Activated effector memory CD4-positive, alpha-beta T cell treated with anti-CD3 and anti-CD28 coated beads, Interleukin-2, amount 50 U/mL, for 16 hours (primary cell): Measurements from ENCODE around the gene PDCL3.

Source experiments
- DNase-seq: peaks from one replicate; pipeline ENCODE4 v3.0.0-alpha.2; 2020

Gene PDCL3

DNA sequence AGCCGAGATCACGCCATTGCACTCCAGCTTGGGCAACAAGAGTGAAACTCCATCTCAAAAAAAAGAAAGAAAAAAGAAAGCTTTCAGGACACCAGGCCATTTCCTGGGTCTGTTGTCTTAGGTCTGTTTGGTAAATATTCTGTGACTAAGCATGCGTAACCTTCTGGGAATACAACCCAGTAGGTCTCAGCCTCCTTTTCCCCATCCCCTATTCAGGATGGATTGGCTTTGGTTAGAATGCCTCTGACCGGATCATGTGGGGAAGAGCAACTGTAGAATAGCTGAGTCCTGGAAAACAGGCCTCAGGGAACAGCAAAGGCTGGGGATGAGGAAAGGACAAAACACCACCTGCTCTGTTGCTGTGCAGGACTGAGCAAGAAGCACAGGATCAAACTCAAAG is 1.6 kb upstream of the PDCL3 start:
- DNase-seq, result no peak

DNA sequence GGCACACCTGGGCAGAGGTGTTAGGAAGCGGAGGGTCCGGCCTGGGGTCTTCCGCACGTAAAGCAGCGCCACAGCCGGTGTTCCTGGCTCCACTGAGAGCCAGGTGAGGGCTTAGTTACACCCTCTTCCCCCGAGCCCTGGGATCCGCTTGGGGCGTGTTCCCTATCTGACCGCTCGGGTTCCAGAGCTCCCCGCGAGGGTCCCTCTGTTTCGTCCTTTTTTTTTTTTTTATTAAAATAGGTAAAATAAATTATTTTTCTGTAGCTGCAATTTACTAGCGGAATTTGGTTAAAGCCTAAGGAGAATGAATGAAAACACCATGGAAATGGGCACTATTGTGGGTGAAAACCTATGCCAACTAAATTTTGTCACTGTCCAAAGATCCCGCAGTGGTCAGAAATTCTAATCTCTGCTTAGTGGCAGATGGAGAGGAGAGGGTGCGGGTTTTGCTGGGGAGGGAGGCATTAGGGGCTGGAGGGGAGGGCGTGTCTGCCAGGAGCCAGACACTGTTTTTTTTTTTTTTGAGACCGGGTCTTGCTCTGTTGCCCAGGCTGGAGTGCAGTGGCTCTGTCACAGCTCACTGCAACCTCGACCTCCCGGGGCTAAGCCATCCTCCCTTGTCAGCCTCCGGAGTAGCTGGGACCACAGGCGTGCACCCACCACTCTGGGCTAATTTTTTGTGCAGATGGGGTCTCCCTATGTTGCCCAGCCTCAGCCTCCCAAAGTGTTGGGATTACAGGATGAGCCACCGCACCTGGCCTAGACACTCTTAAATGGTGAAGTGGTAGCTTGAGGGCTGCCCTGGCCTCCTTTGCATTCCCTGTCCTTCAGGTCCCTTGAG is 834 bp downstream of the PDCL3 start:
- DNase-seq, result no peak

DNA sequence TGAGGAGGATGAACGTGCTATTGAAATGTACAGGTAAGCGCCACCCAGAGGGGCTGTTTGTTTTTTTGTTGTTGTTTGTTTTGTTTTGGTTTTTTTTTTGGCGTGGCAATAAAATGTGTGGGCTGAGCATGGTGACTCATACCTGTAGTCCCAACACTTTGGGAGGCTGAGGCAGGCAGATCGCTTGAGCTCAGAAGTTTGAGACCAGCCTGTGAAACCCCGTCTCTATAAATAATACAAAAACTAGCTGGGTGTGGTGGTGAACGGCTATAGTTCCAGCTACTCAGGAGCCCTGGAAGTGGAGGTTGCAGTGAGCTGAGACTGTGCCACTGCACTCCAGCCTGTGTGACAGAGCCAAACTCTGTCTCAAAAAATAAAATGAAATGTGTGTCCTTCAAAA is 6.2 kb downstream of the PDCL3 start:
- DNase-seq, result no peak

DNA sequence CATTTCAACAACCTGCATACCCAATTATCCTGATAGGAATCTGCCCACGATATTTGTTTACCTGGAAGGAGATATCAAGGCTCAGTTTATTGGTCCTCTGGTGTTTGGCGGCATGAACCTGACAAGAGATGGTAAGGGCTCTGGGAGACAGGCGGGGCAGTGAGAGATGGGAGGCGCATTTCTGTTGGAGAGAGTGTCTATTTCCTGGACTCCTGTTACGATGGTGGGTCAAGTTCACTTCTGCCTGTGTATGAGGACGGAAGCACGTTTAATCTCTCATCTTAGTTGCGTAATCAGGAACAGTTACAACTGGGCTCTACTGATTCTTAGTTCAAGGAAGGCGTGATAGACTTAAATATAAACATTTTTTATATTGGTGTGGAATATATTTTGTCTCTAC is 8.9 kb downstream of the PDCL3 start:
- no peak for DNase-seq

DNA sequence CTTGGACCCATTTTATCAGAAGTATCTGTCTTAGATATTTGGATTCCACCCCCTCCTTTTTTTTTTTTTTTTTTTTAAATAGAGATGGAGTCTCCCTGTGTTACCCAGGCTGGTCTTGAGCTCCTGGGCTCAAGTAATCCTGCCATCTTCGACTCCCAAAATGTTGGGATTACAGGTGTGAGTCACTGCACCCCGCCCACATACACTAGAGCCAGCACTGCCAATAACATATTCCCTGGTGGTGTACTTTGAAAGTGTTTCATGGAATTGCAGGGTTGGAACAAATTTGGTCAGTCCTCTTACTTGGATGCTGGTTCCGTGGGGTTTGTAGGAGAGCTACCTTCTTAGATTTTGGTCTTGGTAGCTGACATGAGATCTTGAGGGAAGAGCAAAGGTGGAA is 15.0 kb downstream of the PDCL3 start:
- DNase-seq, result no peak

DNA sequence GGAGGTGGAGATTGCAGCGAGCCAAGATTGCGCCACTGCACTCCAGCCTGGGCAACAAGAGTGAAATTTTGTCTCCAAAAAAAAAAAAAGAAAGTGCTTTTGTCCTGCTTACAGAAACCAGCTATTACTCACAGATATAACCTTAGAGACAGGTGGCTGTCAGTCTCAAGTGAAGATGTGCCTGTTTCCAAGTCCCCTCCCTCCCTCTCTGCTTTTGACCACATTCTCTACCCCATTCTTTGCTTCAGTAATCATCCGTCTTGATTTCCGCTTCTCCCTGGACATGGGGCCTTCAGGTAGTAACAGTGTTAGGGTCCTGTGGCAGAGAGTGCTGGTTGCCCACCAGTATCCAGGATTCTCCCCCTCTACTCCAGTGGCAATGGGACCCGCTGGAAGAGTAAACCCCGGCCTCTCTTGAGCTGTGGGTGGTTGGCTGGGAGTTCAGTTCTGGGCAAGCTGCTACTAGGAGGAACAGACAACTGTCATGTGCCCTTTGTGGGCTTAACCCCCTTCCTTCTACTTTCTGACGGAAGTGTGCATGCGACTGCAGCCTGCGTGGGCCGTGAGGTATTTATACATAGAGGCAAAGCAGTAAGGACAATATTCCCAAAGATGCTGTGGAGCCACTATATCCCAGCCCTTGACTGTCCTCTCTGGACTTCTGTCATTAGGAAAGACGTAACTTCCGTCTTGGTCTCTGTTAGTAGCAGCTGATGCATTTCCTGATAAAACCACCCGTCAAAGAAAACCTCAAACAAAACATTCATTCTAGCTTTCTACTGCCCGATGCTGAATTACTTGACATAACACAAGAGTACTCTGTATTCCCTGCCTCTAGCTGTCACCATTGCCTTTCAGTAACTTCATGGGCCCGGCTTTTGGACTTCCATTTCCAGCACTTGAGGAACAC is 17.8 kb downstream of the PDCL3 start:
- peak; percentile 78 for DNase-seq

DNA sequence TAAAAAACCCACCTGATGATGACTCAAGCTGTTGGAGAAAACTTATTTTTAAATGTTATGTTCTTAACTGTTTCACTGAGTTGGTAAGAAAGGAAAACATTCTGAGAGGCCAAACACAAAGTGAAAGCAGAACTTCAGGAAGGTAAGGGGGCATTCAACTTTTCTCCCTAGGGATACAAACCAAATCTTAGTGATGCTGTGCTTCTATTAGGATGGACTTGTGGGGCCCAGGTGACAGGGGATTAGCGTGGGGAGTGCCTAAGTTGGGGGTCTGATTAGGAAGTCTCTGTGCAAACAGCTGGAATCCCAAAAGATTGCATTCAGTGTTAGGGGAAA is 18.5 kb downstream of the PDCL3 start:
- DNase-seq, result no peak

DNA sequence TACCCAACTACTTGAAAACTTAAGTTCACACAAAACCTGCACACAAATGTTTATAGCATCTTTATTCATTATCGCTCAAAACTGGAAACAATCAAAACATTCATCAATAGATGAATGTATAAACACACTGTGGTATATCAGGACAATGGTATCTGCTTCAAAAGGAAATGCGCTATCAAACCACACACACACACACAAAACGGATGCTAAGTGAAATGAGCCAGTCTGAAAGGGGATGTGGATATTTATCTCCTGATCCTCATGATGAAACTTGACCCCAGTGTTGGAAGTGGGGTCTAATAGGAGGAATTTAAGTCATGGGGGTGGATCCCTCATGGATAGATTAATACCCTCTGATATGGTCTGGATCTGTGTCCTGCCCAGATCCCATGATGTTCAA is 22.0 kb downstream of the PDCL3 start:
- no peak for DNase-seq

DNA sequence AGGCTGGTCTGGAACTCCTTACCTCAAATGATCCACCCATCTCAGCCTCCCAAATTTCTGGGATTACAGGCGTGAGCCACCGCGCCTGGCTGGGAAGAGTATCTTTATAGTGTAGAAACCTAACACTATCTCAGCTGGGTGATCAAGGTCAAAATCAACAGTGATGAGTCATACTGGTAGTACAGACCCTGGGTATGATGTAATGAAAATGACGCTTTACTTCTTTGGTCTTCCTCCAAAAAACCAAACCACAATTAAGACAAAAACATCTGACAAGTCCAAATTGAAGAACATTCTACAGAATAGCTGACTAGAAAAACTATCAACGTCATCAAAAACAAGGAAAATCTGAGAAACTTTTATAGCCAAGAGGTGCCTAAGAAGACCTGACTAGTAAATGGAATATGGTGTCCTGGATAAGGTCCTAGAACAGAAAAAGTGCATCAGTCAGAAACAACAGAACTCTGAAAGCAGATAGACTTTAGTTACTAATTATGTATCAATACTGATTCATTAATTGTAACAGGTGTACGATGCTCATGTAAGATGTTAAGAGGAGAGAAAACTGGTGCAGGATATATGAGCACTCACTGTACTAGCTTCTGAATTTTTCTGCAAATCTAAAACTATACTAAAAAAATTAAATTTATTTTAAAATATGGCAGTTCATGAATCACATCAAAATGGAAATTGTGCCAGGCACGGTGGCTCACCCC is 25.4 kb downstream of the PDCL3 start:
- no peak for DNase-seq

DNA sequence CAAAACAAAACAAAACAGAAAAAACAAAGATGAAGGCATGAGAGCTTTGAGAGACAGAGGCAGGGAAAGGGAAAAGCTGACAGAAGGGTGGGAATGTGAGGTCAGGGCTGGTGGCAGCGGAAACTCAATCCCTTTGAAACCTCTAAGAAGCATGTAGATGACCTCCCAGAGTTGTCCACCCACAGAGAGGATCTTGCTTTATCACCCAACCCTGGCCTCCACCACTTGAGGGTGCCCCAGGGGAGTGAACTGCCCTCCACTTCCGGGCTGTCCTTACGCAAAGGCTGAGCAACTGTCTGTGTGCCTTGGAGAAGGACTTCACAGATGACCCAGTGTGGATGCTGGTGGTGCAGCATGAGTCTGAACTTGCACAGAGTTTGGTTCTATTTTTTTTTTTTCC is 26.7 kb downstream of the PDCL3 start:
- no peak for DNase-seq

DNA sequence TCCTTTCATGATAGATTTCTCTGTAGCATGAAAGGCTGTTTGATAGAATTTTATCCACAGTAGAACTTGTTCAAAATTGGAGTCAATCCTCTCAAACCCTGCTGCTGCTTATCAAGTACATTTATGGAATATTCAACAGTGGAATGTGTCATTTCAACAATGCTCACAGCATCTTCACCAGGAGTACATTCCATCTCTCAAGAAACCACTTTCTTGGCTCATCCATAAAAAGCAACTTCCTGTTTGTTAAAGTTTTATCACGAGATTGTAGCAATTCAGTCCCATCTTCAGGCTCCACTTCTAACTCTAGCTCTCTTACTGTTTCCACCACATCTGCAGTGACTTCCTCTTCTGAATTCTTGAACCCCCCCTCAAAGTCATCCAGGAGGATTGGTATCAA is 29.4 kb downstream of the PDCL3 start:
- no peak for DNase-seq

DNA sequence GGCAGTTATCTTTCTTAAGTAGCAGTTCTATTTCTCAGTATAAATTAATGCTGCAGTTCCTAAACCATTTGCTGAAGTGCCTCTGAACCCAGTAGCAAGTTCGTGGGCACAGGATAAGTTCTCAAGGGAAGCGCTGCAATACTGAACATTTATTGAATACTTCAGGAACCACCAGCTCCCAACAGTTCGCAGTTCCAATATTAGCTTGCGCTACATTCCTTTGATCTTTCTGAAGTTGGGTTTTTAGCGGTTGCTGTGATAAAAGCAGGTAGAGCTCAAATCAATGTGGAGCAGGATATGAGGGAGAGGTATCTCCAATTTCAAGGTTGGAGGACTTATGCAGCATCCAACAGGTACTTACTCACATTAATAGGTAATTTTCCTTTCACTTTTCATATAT is 33.7 kb downstream of the PDCL3 start:
- no peak for DNase-seq

DNA sequence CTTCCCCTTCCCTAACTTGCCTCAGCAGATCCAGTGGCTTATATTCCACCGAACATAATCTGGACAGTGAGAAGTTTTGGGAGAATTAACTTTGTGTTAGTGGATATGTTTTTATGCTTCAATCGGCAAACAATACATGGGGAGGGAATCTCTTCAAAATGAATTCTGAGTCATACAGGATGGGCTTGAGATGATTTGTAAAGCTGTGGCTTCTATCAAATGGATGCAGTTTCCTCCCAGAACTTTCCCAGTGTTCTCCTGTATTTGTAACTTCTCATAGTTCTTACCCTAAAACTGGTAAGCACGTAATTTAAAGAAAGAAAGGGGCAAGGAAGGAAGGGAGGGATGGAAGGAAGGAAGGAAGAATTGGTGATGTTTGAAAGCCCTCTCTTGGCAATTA is 36.8 kb downstream of the PDCL3 start:
- no peak for DNase-seq

DNA sequence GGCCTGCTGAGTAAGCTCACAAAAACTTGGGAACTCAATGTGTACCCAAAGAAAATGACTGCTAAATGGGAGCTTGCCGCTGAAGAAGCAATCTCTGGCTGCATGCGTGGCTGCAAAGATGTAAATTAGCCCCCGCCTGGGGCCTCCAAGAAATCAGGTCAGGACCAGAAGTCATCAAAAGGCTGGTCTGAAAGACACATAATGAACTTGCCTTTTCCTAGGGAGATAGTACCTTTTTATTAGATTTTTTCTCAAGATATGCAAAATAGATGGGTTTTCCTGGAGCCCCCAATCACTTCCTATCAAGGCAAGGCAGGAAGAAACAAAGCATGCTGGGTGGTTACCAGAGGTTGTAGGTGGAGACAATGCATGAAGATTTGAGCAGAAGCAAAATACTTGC is 38.9 kb downstream of the PDCL3 start:
- DNase-seq, result no peak

DNA sequence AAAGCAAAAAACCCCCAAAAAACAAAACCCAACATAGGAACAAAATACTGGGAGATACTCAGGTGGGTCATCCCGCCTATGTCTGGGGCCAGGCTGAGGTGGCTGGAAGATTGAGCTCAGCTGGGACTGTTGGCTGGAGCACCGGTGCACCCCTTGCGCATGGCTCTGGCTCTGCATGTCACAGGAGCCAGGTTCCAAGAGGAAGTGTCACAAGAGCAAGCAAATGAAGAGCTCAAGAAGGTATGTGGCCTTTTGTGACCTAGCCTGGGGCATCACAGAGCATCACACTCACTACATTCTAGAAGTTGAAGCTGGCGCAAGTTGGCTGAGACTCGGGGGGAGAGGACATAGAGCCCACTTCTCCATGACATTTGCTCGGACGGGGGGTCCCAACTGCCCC is 40.6 kb downstream of the PDCL3 start:
- DNase-seq, result no peak

DNA sequence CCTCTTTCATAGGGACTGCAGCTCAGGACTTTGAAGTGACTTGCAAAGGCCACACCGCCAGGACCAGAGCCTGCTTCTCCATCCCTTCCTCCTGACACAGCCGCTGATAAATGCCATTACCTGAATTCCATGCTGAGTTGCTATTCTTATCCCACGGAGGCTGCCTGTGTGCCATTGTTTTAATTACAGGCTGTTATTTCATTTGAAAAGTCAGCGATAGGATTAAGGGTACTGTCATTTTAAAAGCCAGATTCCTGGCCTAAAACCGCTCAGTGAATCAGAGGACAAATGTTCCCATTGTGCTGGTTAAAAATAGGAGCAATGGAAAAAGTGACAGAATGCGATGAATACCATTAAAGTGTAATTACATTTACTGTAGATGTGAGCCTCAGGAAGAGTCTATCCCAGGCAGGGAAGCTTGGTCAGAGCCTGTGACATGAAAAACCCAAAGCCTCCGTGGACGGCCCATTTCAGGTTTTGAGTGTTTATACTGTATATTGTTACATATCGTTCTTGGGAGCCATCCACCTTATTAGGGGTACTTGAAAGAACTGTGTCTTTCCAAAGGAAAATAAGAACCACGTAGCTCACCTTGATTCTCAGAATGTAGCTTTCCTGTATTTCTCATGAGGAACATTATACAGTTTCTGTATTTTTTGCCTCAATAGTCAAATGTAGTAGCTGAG is 41.3 kb downstream of the PDCL3 start:
- no peak for DNase-seq

DNA sequence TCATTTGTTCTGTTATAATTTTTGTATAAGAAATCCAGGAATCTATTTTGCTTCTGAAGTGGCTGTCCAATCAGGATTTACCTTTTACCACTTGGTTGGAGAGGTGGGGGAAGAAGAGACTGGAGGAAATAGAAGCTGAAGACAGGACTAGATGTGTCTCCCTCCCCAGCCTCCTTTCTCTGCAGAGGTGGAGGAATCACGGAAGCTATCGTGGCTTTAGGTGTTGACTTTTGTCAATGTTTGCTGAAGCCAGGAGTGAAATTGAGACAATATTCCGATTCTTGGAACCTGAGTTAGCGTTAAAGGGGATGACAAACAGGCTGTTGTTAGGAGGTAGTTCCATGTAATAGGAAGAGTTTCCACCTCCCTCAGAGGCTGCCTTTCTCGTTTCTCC is 43.5 kb downstream of the PDCL3 start:
- DNase-seq, result no peak

DNA sequence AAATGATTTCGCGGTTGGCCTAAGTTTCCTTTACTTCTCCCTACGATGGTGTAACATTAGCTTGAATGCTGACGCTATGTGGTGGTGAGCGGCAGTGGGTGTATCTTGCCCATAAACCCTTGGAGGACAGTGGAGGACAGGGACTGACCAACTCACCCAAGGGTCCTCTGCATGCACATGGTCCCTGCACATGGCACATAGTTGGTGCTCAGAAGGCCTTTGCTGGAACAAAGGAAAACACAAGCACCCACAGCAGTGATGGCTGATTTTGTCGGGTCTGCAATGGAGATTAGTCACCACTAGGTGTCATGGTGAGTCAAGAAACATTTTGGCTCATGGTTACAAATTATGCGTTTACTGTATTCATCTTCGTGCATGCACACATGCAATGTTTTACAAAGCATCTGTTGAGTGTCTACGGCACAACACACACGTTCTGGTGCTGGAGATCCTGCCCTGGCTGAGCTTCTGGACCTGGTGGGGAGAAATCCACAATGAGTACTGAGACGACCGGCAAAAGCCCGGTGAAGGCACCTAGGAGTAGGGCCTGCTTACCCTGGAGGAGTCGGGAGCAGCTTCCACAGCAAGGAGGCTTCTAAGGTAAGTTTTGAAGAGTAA is 44.0 kb downstream of the PDCL3 start:
- no peak for DNase-seq

DNA sequence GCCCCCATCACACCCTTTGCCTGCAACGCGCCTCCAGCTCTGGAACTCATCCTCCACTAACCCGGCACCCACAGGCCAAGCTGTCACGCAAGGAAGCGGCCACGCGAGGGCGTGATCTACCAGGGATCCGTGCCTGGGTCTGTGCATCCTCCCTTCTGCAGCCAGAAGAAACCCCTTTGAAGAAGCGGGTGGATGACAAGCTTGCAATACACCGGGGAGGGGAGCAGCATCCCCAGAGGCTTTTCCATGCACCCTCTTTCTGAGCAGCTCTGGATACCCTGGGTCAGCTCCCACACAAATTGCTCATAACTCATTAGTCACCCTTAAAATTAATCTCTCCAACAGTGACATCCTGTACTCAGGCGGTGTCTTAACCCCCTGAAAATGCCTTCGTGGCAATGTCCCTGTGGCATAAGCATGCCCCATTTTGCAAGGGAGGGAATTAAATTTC is 47.6 kb downstream of the PDCL3 start:
- DNase-seq, result peak; percentile 89

DNA sequence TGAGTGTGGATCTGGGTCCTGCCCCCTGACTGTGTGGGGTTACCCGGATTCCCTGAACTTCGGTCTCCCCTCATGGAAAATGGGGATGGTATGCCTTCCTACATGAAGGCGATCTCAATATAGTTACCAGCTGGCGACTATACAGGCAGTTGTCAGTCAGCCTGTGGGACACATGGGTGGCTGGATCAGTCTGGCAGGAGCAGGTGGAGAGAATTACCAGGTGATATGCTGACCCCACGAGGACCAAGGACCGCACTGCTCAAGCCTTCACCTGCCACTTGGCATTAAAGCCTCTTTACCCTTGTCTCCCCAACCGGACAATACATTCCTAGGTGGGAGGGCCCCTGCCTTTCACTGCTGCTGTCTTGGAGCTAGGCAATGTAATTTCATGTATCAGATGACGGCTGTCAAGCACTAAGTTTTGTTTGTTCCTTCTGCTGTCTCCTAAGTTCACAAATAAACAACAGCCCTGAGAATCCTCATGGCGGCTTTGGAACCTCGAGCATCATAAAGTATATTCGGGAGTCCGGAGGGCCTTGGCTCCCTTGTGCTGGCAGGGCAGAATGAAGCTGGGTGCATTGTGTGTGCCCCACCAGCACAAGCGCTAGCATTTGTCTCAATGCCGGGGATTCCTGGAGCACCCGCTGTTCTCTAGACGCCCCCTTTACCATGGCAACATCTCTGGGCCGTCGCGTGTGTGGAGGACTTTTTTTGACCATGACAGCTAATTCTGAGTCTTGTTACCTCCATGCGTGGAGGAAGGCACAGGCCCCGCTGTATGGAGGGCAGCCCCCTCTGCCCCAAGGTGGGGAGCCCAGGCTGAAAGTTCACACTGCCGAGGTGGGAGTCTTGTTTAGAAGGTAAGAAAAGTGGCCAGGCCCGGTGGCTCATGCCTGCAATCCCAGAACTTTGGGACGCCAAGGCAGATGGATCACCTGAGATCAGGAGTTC is 48.6 kb downstream of the PDCL3 start:
- no peak for DNase-seq

DNA sequence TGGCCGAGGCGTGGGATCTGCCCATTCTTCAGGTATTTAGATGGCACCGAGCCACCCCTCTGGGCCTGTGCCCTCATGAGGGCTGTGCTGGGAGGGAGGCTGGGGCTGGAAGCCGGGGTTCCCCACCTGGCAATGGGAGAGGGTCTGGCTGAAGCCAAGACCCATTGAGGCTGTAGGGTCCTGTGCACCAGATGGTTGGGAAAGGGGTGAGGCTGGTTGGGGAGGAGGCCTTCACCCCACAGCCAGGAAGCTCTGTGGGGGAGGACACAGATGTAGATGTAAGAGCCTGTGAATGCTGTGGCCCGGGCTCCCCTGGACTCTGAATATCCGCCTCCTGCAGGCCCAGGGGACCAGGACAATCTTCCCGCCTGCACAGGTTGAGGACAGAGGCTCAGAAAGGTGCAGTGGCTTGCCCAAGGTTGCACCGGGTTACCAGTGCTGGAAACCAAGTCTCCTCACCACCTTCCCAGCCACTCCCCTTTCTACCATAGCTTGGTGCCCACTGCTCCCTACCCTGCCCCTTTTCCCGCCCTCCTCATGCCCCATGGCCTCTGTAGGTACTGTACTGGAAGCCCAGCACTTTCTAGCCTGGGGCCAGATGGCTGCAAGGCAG is 49.7 kb downstream of the PDCL3 start:
- DNase-seq, result no peak
